AG04450 (cell line): Measurements from ENCODE around the gene ILDR2. TPM values are rescaled to one million over a fixed set of nuclear protein-coding genes. Genes with fewer than 3 reads are reported as not detected.
"Not testable (repeated sequence)": the region's sequence is repeated elsewhere in the genome, so short reads cannot be mapped to it uniquely, and the experiment has no call there.

Experiments
- CTCF ChIA-PET: fragments of 300-600, 350-600 bp; formaldehyde crosslinking; extraction: SDS; loops from one replicate; lab custom pipeline; 2022; ENCODE audit warnings: antibody characterized with exemption, inconsistent platforms; lab: Charles Lee
- POLR2A ChIA-PET: fragments of 350-600 bp; formaldehyde crosslinking; extraction: SDS; loops from one replicate; lab custom pipeline; 2021; ENCODE audit warnings: antibody characterized with exemption, inconsistent platforms; lab: Yijun Ruan, JAX
- DNase-seq: peaks from one replicate; pipeline ENCODE4 v3.0.0-alpha.2; 2011; ENCODE audit warnings: low read depth, low spot score
- H3K27ac ChIP-seq: one replicate; pipeline ENCODE4 v1.5.1; 2012; ENCODE audit warnings: low read depth, low read length, control low read depth
- H3K27me3 ChIP-seq: one replicate; pipeline ENCODE4 v1.6.0; 2012; ENCODE audit warnings: low read length; ENCODE audit not compliant: control insufficient read depth, insufficient read depth
- H3K4me3 ChIP-seq: 2 replicates; pipeline ENCODE4 v1.5.1; 2011; ENCODE audit warnings: mild to moderate bottlenecking, low read depth, low read length, control low read depth
- H3K9me3 ChIP-seq: 2 replicates; pipeline ENCODE4 v1.5.1; 2012; ENCODE audit warnings: low read length; ENCODE audit not compliant: control insufficient read depth, insufficient read depth
- CTCF ChIP-seq: IDR thresholded peaks from 2 replicates; pipeline ENCODE4 v1.5.1; 2011; ENCODE audit warnings: low read depth, low read length, control low read depth, inconsistent platforms
- polyA plus RNA-seq: library from polyadenylated mRNA; depleted of rRNA; stranded (reverse); fragments of >200 nt; gene quantifications from 2 replicates; pipeline ENCODE4 v1.2.3, GENCODE V29; 2011

ILDR2 gene
- polyA plus RNA-seq, 1 experiment, result 0.10 TPM

- TF ChIP-seq CTCF, result no peak
- CTCF ChIA-PET, result interaction anchor here (2.0 to 4.7 kb wide), 3 partner anchors 9 to 174 kb away, joined by 4 to 37 read pairs (median 11); partner anchors contain the start of gene TADA1
- no peak overlapping the region for H3K27ac ChIP-seq
- POLR2A ChIA-PET, result no interaction called here
- DNase-seq, result no peak
- H3K4me3 ChIP-seq, result no peak overlapping the region
- H3K27me3 ChIP-seq, result peaks cover 26% of the 10 kb centered on the region
- peaks cover 6% of the 10 kb centered on the region; the same call in 1 of the 2 replicates for H3K9me3 ChIP-seq
These were observed 90.4 kb downstream of the ILDR2 start for GRCh38 chr1:166884971-166885370.

GRCh38 chr1:166884040-166884642 is 91.2 kb downstream of the ILDR2 start:
- H3K4me3 ChIP-seq, result no peak overlapping the region
- no peak overlapping the region for H3K27ac ChIP-seq
- peaks cover 26% of the 10 kb centered on the region for H3K27me3 ChIP-seq
- POLR2A ChIA-PET, result no interaction called here
- H3K9me3 ChIP-seq, result peaks cover 6% of the 10 kb centered on the region; the same call in 1 of the 2 replicates
- CTCF ChIA-PET, result interaction anchor here (0.6 to 4.7 kb wide), 5 partner anchors 8 to 175 kb away, joined by 3 to 37 read pairs (median 4); partner anchors contain the start of gene TADA1
- peak; percentile 63 for TF ChIP-seq CTCF
- no peak for DNase-seq

DNA sequence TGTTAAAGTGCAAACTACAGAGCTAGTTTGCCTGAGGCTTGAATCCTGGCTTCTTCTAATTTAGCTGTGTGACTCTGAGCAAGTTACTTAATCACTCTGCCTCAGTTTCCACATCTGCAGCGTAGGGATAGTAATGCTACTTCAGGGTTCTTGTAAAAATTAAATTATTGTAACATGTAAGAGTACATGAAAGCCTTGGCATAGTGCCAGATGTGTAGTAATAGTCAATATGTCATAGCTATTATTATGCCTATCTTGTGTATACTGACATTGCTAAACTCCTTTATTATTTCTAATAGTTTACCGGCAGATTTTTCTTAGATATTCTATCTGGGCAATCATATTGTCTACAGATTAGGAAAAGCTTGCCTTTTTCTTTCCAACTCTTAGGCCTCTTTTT is 92.4 kb downstream of the ILDR2 start:
- peaks cover 6% of the 10 kb centered on the region for H3K9me3 ChIP-seq
- H3K27me3 ChIP-seq, result peaks cover 26% of the 10 kb centered on the region
- H3K4me3 ChIP-seq, result no peak overlapping the region
- no peak overlapping the region for H3K27ac ChIP-seq
- POLR2A ChIA-PET, result no interaction called here
- TF ChIP-seq CTCF, result no peak
- DNase-seq, result no peak
- CTCF ChIA-PET, result interaction anchor here (2.9 to 4.7 kb wide), 2 partner anchors 28 to 176 kb away, joined by 11 to 37 read pairs; no protein-coding TSS in a partner anchor

- DNase-seq, H3K9me3 ChIP-seq, H3K27me3 ChIP-seq, H3K4me3 ChIP-seq, POLR2A ChIA-PET, H3K27ac ChIP-seq: not testable (repeated sequence)
- CTCF ChIA-PET, result interaction anchor here (1.0 kb wide), 1 partner anchor 180 kb away, joined by 4 read pairs; no protein-coding TSS in a partner anchor
These were observed 97.0 kb downstream of the ILDR2 start for GRCh38 chr1:166878173-166878917.

- peak overlapping the region; percentile 80 for H3K4me3 ChIP-seq
- DNase-seq, result no peak
- CTCF ChIA-PET, result interaction anchor here (0.6 to 1.7 kb wide), 6 partner anchors 8 to 344 kb away, joined by 3 to 4 read pairs (median 4); partner anchors contain the start of gene POU2F1
- H3K27ac ChIP-seq, result no peak overlapping the region
- POLR2A ChIA-PET, result interaction anchor here (0.6 to 1.3 kb wide), 4 partner anchors 12 to 37 kb away, joined by 3 to 6 read pairs (median 4); partner anchors contain the start of gene POGK
- H3K9me3 ChIP-seq, result no peaks in the 10 kb centered on the region; the same call in 1 of the 2 replicates
- no peaks in the 10 kb centered on the region for H3K27me3 ChIP-seq
- no peak for TF ChIP-seq CTCF
These were observed 98.9 kb downstream of the ILDR2 start for GRCh38 chr1:166876540-166876838.
